ENCODE results near the gene OARD1. TPM values are rescaled to one million over a fixed set of nuclear protein-coding genes. Genes with fewer than 3 reads are reported as not detected.
A peak's percentile ranks its signal among the peaks of the same experiment; 100 is the strongest.

OARD1 gene
- total and polyA plus RNA-seq, 2 experiments from 2014 or later = 31.2 to 46.4 TPM

DNA sequence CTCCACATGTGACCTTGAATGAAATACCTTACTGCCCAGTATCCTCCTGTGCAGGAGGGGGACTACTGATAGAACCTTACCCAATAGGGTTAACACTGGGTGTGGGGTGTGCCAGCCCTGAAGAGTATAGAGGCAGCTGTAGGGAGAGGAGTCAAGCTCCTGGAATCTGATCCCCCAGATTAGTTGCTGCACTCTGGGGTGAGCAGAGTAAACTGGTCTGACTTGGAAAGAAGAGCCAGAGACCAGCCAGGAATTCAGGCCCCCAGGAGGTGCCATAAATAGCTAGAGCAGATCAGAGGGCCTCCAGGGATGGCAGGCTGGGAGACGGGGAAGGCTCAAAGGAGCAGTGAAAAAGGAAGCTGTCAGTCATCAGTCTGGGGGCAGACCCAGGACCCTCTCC, 22.6 kb downstream of the OARD1 start:
- WGBS (ENCODE audit: low lambda C conversion rate, missing lambda C conversion rate) = 17% methylated on average over 1 of the region's 1 CpG
- Histone ChIP-seq H3K27ac (peak overlapping the region; percentile 72), H3K4me1 (ENCODE audit: insufficient read depth) (peaks cover 73% of the 10 kb centered on the region), H3K9me2 (replicated peaks; ENCODE audit: insufficient read depth) (no peaks in the 10 kb centered on the region), H3K4me3 (no peak overlapping the region), H3K9me3 (ENCODE audit: low read depth) (no peaks in the 10 kb centered on the region), H2AFZ (no peak overlapping the region), H3K4me2 (peak overlapping the region; percentile 6), H4K20me1 (ENCODE audit: insufficient read depth, poor library complexity, severe bottlenecking) (no peaks in the 10 kb centered on the region), H3K36me3 (replicated peaks; ENCODE audit: insufficient read depth, low read depth) (no peaks in the 10 kb centered on the region), H3K79me2 (no peaks in the 10 kb centered on the region), H3K27me3 (no peaks in the 10 kb centered on the region)
- TF ChIP-seq EZH2 (IDR thresholded peaks at IDR 0.05; ENCODE audit: borderline replicate concordance) (no peak), EZH2phosphoT487 (IDR thresholded peaks at IDR 0.05; ENCODE audit: low read depth, severe bottlenecking, unreplicated experiment) (no peak)
- TF ChIP-seq, protein P1, sequence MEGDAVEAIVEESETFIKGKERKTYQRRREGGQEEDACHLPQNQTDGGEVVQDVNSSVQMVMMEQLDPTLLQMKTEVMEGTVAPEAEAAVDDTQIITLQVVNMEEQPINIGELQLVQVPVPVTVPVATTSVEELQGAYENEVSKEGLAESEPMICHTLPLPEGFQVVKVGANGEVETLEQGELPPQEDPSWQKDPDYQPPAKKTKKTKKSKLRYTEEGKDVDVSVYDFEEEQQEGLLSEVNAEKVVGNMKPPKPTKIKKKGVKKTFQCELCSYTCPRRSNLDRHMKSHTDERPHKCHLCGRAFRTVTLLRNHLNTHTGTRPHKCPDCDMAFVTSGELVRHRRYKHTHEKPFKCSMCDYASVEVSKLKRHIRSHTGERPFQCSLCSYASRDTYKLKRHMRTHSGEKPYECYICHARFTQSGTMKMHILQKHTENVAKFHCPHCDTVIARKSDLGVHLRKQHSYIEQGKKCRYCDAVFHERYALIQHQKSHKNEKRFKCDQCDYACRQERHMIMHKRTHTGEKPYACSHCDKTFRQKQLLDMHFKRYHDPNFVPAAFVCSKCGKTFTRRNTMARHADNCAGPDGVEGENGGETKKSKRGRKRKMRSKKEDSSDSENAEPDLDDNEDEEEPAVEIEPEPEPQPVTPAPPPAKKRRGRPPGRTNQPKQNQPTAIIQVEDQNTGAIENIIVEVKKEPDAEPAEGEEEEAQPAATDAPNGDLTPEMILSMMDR (IDR thresholded peaks at IDR 0.05; ENCODE audit: poor library complexity) = no peak
- DNase-seq (ENCODE audit: low spot score) = peak; percentile 48

DNA sequence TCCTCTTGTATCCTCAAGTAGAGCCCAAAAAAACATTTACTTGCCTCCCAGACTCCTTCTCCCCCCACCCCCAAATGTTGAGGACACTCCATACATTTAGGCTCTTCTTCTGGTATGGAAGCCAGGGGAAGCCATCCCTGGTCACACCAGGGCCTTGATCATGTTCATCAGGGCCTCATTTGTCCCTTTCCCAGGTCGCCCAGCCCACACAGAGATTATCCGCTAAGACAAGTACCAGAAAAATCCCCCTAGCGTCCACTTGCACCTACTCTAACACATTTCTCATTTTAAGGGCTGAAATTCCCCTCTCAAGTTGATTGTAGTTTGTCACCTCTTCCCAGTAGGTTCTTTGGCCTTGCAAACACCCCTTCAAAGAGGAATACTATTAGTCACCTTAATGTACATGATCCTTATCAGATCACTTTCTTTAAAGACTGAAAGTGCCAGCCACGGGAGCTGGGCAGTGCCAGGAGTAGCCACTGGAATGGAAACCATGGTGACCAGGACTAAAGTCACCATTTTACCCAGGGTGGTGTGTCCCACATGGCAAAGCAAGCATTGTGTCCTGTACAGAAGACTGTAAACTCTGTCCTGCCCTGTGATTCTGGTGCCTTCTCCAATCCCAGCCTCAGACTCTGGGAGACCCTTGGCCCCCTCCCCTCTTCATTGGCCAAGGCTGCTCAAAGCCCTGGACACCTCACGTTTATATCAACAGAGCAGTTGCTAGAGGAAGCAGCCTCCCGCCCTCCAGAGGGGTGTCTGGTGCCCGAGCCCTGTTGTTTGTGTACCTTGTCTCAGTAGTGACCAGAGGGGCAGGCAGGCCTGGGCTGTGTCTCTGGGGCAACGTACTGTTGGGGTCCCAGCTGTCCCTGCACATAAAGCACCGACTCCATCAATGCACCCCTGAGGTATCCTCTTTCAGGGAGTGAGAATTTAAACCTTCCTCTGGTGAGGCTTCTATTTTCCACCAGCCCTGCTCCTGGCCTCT, 24.1 kb downstream of the OARD1 start:
- Histone ChIP-seq H3K4me3 (no peak overlapping the region), H3K4me2 (no peak overlapping the region), H3K9me2 (replicated peaks; ENCODE audit: insufficient read depth) (no peaks in the 10 kb centered on the region), H3K4me1 (ENCODE audit: insufficient read depth) (peaks cover 64% of the 10 kb centered on the region), H3K36me3 (replicated peaks; ENCODE audit: insufficient read depth, low read depth) (no peaks in the 10 kb centered on the region), H2AFZ (no peak overlapping the region), H3K9me3 (ENCODE audit: low read depth) (no peaks in the 10 kb centered on the region), H3K27me3 (no peaks in the 10 kb centered on the region), H3K79me2 (no peaks in the 10 kb centered on the region), H3K27ac (peak overlapping the region; percentile 72), H4K20me1 (ENCODE audit: insufficient read depth, poor library complexity, severe bottlenecking) (no peaks in the 10 kb centered on the region)
- DNase-seq (ENCODE audit: low spot score) = no peak
- WGBS (ENCODE audit: low lambda C conversion rate, missing lambda C conversion rate) = 69% methylated on average over 9 of the region's 9 CpGs
- TF ChIP-seq EZH2 (IDR thresholded peaks at IDR 0.05; ENCODE audit: borderline replicate concordance) (no peak), EZH2phosphoT487 (IDR thresholded peaks at IDR 0.05; ENCODE audit: low read depth, severe bottlenecking, unreplicated experiment) (no peak)
- TF ChIP-seq, protein P1 (IDR thresholded peaks at IDR 0.05; ENCODE audit: poor library complexity) = no peak

DNA sequence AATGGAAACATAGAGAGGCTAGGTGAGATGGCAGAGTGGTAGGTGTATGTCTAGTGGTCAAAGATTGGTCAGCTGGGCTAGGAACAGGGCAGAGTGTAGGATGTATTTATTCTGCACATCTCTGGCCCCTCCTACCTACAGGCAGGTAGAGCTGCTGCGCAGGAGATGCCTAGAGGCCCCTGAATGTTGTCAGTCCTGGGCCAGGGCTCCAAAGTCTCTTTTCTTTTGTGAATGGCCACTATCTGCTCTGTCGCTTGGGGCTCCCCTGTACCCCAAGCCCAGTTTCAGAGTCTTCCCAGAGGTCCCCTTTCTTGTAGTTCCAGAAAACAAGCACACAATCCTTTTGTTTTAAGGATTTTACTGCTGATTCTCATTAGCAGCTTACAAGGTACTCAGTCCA, 24.9 kb downstream of the OARD1 start:
- Histone ChIP-seq H3K36me3 (replicated peaks; ENCODE audit: insufficient read depth, low read depth) (no peaks in the 10 kb centered on the region), H3K4me1 (ENCODE audit: insufficient read depth) (peaks cover 63% of the 10 kb centered on the region), H3K4me2 (no peak overlapping the region), H3K27ac (peak overlapping the region; percentile 62), H3K79me2 (no peaks in the 10 kb centered on the region), H3K27me3 (no peaks in the 10 kb centered on the region), H4K20me1 (ENCODE audit: insufficient read depth, poor library complexity, severe bottlenecking) (no peaks in the 10 kb centered on the region), H3K9me2 (replicated peaks; ENCODE audit: insufficient read depth) (no peaks in the 10 kb centered on the region), H2AFZ (no peak overlapping the region), H3K9me3 (ENCODE audit: low read depth) (no peaks in the 10 kb centered on the region), H3K4me3 (no peak overlapping the region)
- no peak for TF ChIP-seq EZH2phosphoT487 (IDR thresholded peaks at IDR 0.05; ENCODE audit: low read depth, severe bottlenecking, unreplicated experiment)
- TF ChIP-seq EZH2 (IDR thresholded peaks at IDR 0.05; ENCODE audit: borderline replicate concordance) = no peak
- TF ChIP-seq, protein P1 (IDR thresholded peaks at IDR 0.05; ENCODE audit: poor library complexity) = no peak
- no peak for DNase-seq (ENCODE audit: low spot score)
- 69% methylated on average over 2 of the region's 2 CpGs for WGBS (ENCODE audit: low lambda C conversion rate, missing lambda C conversion rate)
